GM19372 (cell line): Measurements from ENCODE around the gene MTHFSD.
"Not testable (repeated sequence)": the region's sequence is repeated elsewhere in the genome, so short reads cannot be mapped to it uniquely, and the experiment has no call there.

Source experiments
- ATAC-seq: cut with Tn5 transposase; IDR thresholded peaks from one replicate; pipeline ENCODE4 v1.9.1; 2021; ENCODE audit warnings: mild to moderate bottlenecking, low read depth, moderate library complexity; ENCODE audit not compliant: unreplicated experiment

Gene MTHFSD, protein sequence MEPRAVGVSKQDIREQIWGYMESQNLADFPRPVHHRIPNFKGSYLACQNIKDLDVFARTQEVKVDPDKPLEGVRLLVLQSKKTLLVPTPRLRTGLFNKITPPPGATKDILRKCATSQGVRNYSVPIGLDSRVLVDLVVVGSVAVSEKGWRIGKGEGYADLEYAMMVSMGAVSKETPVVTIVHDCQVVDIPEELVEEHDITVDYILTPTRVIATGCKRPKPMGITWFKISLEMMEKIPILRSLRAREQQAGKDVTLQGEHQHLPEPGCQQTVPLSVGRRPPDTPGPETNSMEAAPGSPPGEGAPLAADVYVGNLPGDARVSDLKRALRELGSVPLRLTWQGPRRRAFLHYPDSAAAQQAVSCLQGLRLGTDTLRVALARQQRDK

DNA sequence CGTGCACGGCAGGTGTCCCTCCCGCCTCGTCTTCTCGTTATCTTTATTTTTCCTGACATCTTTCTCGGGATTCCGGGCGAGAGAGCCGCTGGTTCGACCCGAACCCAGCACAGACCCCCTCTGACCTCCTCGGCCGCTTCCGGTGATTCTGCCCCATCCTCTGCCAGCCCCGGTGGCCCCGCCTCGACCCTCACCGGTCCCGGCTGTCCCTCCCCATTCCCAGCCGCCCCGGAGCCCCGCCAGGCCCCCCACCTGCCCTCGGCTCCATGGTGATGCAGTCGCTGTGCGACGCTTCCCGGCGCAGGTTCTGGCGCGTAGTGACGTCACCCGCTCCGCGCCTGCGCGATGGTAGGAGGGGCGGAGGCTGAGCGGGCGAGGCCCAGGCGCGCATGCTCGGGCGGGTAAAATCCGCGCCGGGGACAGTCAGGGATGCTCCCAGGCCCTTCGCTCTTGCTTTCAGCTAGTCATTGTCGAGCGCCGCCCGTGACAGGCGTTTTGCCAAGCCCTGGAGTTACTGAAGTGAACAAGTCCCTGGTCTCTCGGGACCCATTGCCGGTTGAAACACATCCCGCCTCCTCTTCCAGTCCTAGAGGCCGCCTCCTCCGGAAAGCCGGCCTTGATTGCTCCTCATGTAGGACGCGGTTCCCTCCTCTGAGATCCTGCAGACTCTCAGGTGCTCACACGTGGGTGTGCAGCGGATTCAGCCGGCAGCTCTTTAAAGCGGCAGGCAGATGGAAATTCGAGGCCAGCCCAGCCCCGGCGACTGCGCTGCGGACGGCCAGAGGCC, at the start of gene MTHFSD:
Gene MTHFSD (minus strand): TSS at position 319 of the 787 bp plus-strand sequence. CDS start 51 bp downstream, at position 268.
- ATAC-seq = peak; percentile 88

DNA sequence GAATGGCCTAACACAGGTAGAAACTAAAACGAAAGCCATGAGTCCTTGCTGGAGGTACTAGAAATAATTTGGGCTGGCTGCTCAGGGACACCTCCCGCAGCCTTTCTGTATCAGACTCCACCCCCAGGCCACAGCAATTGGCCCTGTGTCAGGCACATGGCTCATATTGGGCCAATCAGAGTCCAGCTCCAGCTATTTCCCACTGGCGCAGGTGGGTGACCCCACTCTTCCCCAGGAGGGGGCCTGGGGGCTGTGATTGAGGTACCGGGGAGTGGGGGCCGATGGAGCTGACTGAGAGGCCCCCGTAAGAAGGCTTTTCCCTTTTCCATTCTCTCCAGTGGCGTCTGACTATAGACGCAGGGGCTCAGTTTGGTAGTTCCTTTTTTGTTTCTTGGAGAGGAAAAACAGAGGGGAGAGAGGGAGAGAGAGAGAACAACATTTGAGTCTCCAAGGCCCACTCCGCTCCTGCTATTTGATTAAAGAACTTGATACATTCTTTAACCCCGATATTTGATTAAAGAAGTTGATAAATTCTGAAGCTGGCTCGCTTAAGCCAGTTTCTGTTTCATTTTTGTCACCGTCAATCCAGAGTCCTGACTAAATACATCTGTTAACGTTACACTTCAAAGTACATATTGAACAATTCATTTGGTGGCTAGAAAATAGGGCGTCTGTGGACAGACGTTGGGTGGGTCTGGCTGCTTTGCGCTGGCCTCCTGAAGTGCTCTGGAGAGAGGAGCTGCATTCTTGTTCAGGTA, 49.6 kb upstream of the MTHFSD start:
- peak; percentile 79 for ATAC-seq

DNA sequence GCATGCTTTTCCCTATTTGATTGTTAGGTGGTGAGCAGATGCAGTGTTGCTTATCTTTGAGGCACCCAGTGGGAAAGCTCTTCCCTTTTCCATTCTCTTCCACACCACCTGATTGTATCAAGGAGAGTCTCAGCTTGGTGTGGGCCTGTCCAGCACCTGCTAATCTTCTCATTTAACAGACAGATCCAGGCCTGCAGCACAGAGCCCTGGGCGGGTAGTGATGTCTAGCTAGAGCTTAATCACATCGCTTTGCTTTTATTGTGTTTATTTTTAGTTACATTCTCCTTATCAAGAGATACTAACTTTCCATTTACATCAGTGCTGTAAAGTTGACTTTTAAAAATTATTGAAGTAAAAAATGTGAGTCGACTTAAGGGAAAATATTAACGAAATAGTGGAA, 47.5 kb upstream of the MTHFSD start:
- ATAC-seq = no peak

GRCh38 chr16:86601356-86601755, 46.3 kb upstream of the MTHFSD start:
- no peak for ATAC-seq

DNA sequence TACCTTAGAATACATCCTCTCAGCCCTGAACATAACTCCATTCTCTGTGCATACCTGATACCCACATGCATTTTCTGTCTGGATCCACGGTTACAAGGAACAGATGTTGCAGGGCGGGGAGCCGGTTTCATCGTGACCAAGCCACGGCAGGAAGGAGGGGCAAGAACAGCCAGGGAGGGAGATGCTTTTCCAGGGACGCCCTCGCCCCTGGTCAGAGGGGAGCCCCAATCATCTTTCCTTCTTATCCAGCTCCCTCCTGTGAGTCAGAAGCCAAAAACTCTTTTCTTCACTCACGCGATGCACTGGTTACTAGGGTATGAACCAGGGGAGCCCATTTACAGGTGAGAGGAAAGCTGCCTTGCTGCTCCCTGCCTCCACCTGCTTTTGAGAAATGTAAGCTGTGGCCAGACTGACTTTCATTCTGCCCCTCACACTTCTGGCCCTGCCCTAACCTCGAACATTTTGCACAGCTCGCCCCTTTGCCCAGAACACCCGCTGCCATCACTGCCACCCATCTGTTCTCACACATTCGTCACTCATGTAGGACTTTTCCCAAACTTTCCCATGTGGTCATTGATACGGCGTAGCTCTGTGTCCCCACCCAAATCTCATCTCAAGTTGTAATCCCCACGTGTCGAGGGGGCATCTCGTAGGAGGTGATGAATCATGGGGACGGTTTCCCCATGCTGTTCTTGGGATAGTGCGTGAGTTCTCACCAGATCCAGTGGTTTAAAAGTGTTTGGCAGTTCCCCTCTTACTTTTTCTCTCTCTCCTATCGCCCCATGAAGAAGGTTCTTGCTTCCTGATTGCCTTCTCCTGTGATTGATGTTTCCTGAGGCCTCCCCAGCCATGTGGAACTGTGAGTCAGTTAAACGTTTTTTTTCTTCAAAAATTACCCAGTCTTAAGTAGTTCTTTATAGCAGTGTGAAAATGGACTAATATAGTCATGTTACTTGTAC, 43.9 kb upstream of the MTHFSD start:
- ATAC-seq = no peak

DNA sequence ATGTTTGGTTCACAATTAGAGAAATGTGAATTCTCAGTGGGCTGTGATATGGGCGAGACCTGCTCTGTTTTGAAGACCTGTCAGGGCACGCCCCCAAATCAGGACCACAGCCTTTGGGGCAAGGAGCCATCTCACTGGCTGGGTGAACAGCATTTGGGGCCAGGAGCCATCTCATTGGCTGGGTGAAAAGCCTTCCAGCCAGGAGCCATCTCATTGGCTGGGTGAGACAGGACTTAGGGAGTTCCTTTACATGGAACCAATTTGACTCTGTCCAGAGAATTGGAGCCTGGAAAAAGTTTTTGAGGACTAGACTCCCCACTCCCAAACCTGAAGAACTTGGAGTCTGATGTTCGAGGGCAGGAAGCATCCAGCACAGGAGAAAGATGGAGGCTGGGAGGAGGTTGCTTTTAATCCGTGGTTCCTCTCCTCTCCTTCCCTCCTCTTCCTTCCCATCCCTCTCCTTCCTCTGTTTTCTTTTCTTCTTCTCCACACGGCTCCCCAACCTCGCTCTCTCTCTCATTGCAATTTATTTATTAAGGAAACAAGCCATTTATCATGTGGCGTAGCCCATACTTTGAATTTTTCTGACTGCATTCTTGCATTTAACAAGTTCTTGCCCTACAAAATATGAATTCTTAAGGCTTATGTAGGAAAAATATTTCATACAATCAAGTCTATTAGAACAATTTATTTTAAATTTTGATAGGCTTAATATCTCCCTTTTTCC, 43.0 kb upstream of the MTHFSD start:
- ATAC-seq = no peak

DNA sequence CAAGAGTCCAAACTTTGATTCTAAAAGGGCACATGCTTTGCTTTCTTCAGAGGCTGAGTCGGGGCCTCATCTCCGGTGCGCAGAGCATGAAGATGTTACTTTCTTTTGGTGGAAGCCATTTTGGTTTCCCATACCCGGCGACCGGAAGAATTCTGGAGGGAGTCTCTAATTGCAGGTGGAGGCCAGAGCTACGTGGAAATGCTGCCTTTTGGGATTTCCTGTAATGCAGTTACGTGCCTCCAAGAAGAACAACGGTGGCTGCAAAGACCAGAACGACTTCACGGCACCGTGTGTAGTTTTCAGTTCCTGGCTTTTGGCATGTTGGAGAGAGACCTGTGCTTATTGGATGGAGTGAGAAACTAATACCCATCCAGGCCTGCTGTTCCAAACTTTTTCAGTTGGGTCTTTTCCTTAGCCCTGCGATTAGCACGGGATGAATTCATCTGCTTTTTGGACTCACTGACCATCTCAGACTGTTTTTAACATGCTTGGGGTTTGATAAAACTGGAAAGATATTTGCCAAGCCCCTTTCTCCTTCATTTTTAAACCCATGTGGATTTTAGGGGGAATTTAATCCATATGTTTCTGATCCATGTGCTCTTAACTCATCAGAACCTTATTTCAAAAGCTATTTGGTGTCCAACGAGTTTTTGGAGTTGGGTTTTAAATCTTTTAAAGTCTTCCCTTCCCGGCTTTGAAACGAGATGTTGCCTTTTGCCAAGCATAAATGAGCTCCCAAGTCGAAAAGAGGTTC, 42.3 kb upstream of the MTHFSD start:
- ATAC-seq = no peak

GRCh38 chr16:86595983-86596605, 41.1 kb upstream of the MTHFSD start:
- no peak for ATAC-seq

GRCh38 chr16:86594721-86595120, 39.7 kb upstream of the MTHFSD start:
- no peak for ATAC-seq

- ATAC-seq = no peak
These were observed 39.0 kb upstream of the MTHFSD start for GRCh38 chr16:86593913-86594620.

DNA sequence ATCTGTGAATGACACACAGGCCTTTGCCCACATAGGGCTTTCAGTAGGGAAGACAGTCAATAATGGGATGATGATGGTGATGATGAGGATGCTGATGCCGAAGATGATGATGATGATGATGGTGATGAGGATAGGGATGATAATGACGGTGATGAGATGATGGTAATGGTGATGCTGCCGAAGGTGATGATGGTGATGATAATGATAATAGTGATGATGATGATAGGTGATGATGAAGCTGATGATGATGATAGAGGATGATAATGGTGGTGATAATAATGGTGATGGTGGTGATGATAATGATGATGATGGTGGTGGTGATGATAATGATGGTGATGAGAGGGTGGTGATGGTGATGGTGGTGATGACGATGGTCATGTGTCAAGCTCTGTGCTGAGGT, 36.2 kb upstream of the MTHFSD start:
- no peak for ATAC-seq

GRCh38 chr16:86590501-86591144, 35.6 kb upstream of the MTHFSD start:
- no peak for ATAC-seq

DNA sequence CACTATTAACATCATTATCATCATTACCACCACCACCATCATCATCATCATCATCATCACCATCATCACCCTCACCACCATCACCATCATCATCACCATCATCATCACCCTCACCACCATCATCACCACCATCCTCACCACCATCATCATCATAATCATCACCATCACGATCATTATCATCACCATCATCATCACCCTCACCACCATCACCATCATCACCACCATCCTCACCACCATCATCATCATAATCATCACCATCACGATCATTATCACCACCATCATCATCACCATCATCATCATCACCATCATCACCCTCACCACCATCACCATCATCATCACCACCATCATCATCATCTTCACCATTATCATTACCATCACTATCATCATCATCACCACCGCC, 32.9 kb upstream of the MTHFSD start:
- not testable (repeated sequence) for ATAC-seq

DNA sequence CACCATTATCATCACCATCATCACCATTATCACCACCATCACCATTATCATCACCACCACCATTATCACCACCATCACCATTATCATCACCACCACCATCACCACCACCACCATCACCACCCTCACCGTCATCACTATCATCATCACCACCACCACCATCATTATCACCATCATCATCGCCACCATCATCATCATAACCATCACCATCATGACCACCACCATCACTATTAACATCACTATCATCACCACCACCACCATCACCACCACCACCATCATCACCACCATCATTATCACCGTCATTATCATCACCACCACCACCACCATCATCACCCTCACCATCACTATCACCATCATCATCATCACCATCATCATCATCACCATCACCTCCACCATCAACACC, 32.5 kb upstream of the MTHFSD start:
- ATAC-seq = no peak

GRCh38 chr16:86585821-86586611, 31.0 kb upstream of the MTHFSD start:
- no peak for ATAC-seq
